Small intestine (tissue), 7 donors: ENCODE measurements around the gene MMP25. TPM values are rescaled to one million over a fixed set of nuclear protein-coding genes. Genes with fewer than 3 reads are reported as not detected.

Source experiments
- DNase-seq, 2 donors: peaks; one replicate each; pipeline versions ENCODE4 v3.0.0 to v3.0.0-alpha.2; 2013
- FAIRE-seq: peaks from 2 replicates; lab custom pipeline; 2012; peaks lifted over from hg19 to GRCh38; lab: Jason Lieb, UNC
- H3K27ac ChIP-seq, 3 donors: one replicate each; pipeline ENCODE4 v1.5.1; 2013; ENCODE audit warnings: low read length in 2 of 3, mild to moderate bottlenecking in 2 of 3, control low read depth in 1 of 3, inconsistent platforms in 1 of 3, low read depth in 1 of 3, moderate library complexity in 1 of 3
- H3K27me3 ChIP-seq, 3 donors: one replicate each; pipeline ENCODE4 v1.6.1; 2013; ENCODE audit warnings: low read length in 3 of 3, inconsistent platforms in 1 of 3; ENCODE audit not compliant: control insufficient read depth in 3 of 3, insufficient read depth in 3 of 3
- H3K36me3 ChIP-seq, 3 donors: one replicate each; pipeline ENCODE4 v1.6.1; 2013; ENCODE audit warnings: low read length in 3 of 3, inconsistent platforms in 1 of 3, low read depth in 1 of 3, mild to moderate bottlenecking in 1 of 3, moderate library complexity in 1 of 3; ENCODE audit not compliant: control insufficient read depth in 3 of 3, insufficient read depth in 2 of 3
- H3K4me1 ChIP-seq, 3 donors: one replicate each; pipeline ENCODE4 v1.6.1; 2013; ENCODE audit warnings: low read length in 2 of 3, inconsistent platforms in 1 of 3, low read depth in 1 of 3, mild to moderate bottlenecking in 1 of 3, moderate library complexity in 1 of 3; ENCODE audit not compliant: control insufficient read depth in 3 of 3, insufficient read depth in 2 of 3
- H3K4me3 ChIP-seq, 3 donors: one replicate each; pipeline ENCODE4 v1.5.1; 2013; ENCODE audit warnings: low read length in 3 of 3, control low read depth in 1 of 3, inconsistent platforms in 1 of 3, low read depth in 1 of 3, mild to moderate bottlenecking in 1 of 3, moderate library complexity in 1 of 3
- H3K9me3 ChIP-seq, 2 donors: one replicate each; pipeline ENCODE4 v1.6.1; 2013; ENCODE audit warnings: low read depth in 1 of 2, low read length in 1 of 2; ENCODE audit not compliant: control insufficient read depth in 2 of 2, insufficient read depth in 1 of 2
- WGBS, 3 donors: extraction: QIAGEN DNeasy Blood & Tissue Kit; methylation state at CpG; one replicate each; pipeline ENCODE4 v1.1.7; 2013; 5-methylcytosine and 5-hydroxymethylcytosine counted together
- polyA plus RNA-seq, 4 donors: library from polyadenylated mRNA; stranded (reverse) in 3 of 4; unstranded in 1 of 4; fragments of 200-250 nt in 3 of 4; fragments of 120-200 nt in 1 of 4; gene quantifications; one replicate each; pipeline versions ENCODE4 v1.2.1 to v1.2.3, GENCODE V29; 2013
- donor health status: healthy with polysubstance abuse.
- donor health status: control.
- donor health status: control.
- donor health status: Bipolar disorder and iron deficiency.
- donor health status: healthy.

MMP25 gene
- polyA plus RNA-seq, 4 donors, result 0.54 to 3.4 (median 0.78) TPM

- FAIRE-seq (no peak), DNase-seq (no peak)
- H3K9me3 ChIP-seq, result no peaks in the 10 kb centered on the region
- H3K36me3 ChIP-seq, result no peaks in the 10 kb centered on the region
- peak within 1 kb of the TSS in 1 of 3 donors; percentile 9 for H3K4me3 ChIP-seq
- no peak within 1 kb of the TSS for H3K27ac ChIP-seq
- WGBS, 3 donors, result 56 to 64% (median 57%) methylated on average over 19 to 21 of the region's 21 CpGs
- peaks cover 0 to 10% (median 0%) of the 10 kb centered on the region in 3 donors for H3K4me1 ChIP-seq
- H3K27me3 ChIP-seq, result peaks cover 0 to 36% (median 0%) of the 10 kb centered on the region in 3 donors
These were observed 52.4 kb downstream of the MMP25 start, which contains the start of gene ZSCAN10 for GRCh38 chr16:3098459-3099394. ZSCAN10 (minus strand) TSS chr16:3099294; CDS start chr16:3092937, 6,357 bp downstream.

GRCh38 chr16:3099395-3099731 is 53.0 kb downstream of the MMP25 start:
- no peaks in the 10 kb centered on the region for H3K9me3 ChIP-seq
- peaks cover 0 to 10% (median 0%) of the 10 kb centered on the region in 3 donors for H3K4me1 ChIP-seq
- 54 to 76% (median 63%) methylated on average over 5 of the region's 5 CpGs for WGBS, 3 donors
- DNase-seq, result no peak
- no peak overlapping the region for H3K27ac ChIP-seq
- no peaks in the 10 kb centered on the region for H3K36me3 ChIP-seq
- peaks cover 0 to 36% (median 0%) of the 10 kb centered on the region in 3 donors for H3K27me3 ChIP-seq
- no peak for FAIRE-seq
- no peak overlapping the region for H3K4me3 ChIP-seq

GRCh38 chr16:3099732-3100499 is 53.6 kb downstream of the MMP25 start:
- peaks cover 0 to 10% (median 0%) of the 10 kb centered on the region in 3 donors for H3K4me1 ChIP-seq
- H3K36me3 ChIP-seq, result no peaks in the 10 kb centered on the region
- no peak overlapping the region for H3K27ac ChIP-seq
- H3K4me3 ChIP-seq, result peak overlapping the region in 1 of 3 donors; percentile 9
- FAIRE-seq (no peak), DNase-seq (peak; percentile 94 to 96)
- H3K27me3 ChIP-seq, result peaks cover 0 to 36% (median 0%) of the 10 kb centered on the region in 3 donors
- WGBS, 3 donors, result 1 to 9% (median 6%) methylated on average over 37 to 39 of the region's 39 CpGs
- no peaks in the 10 kb centered on the region for H3K9me3 ChIP-seq

GRCh38 chr16:3101018-3101840 is 54.9 kb downstream of the MMP25 start:
- no peak for FAIRE-seq
- Histone ChIP-seq H3K27ac (peak overlapping the region in 1 of 3 donors; percentile 1), H3K9me3 (no peaks in the 10 kb centered on the region), H3K27me3 (peaks cover 0 to 34% (median 0%) of the 10 kb centered on the region in 3 donors), H3K4me3 (no peak overlapping the region), H3K4me1 (peaks cover 0 to 16% (median 0%) of the 10 kb centered on the region in 3 donors), H3K36me3 (no peaks in the 10 kb centered on the region)
- 51 to 53% (median 53%) methylated on average over 25 to 29 of the region's 29 CpGs for WGBS, 3 donors
- peak; percentile 46 to 67 for DNase-seq

GRCh38 chr16:3101841-3102470 is 55.6 kb downstream of the MMP25 start:
- Histone ChIP-seq H3K9me3 (no peaks in the 10 kb centered on the region), H3K4me3 (no peak overlapping the region), H3K27ac (peak overlapping the region in 1 of 3 donors; percentile 27), H3K36me3 (no peaks in the 10 kb centered on the region), H3K4me1 (peaks cover 0 to 16% (median 0%) of the 10 kb centered on the region in 3 donors), H3K27me3 (peaks cover 0 to 30% (median 0%) of the 10 kb centered on the region in 3 donors)
- DNase-seq (no peak), FAIRE-seq (no peak)
- WGBS, 3 donors, result 47 to 77% (median 67%) methylated on average over 27 of the region's 27 CpGs

GRCh38 chr16:3106205-3106928 is 60.0 kb downstream of the MMP25 start:
- Histone ChIP-seq H3K4me3 (peak overlapping the region; percentile 24 to 90 (median 75)), H3K4me1 (peaks cover 0 to 11% (median 0%) of the 10 kb centered on the region in 3 donors), H3K9me3 (no peaks in the 10 kb centered on the region), H3K27ac (peak overlapping the region; percentile 70 to 88 (median 83)), H3K27me3 (no peaks in the 10 kb centered on the region), H3K36me3 (no peaks in the 10 kb centered on the region)
- 0 to 1% (median 1%) methylated on average over 48 to 74 of the region's 74 CpGs for WGBS, 3 donors
- peak; percentile 91 to 96 for DNase-seq
- FAIRE-seq, result no peak
